A549 (cell line): ENCODE measurements around the gene LMNA. TPM values are rescaled to one million over a fixed set of nuclear protein-coding genes. Genes with fewer than 3 reads are reported as not detected.
A peak's percentile ranks its signal among the peaks of the same experiment; 100 is the strongest.

Source experiments
- ATAC-seq, 2 experiments: fragments of 200-7000 bp in 1 of 2; fragments of >200 bp in 1 of 2; cut with Nextera tagmentation in 1 of 2; cut with Tn5 transposase in 1 of 2; 3 replicates each; pipeline versions ENCODE4 v1.8.0 to v1.9.1; 2018 to 2020; ENCODE audit warnings: mild to moderate bottlenecking in 1 of 2, moderate library complexity in 1 of 2
- CTCF ChIA-PET: fragments of 300-600 bp; sonication (Branson Sonifier 250); formaldehyde crosslinking; extraction: SDS; loops from one replicate; lab custom pipeline; 2021; ENCODE audit warnings: antibody characterized with exemption, inconsistent platforms; lab: Yijun Ruan, JAX
- POLR2A ChIA-PET: fragments of 350-600 bp; formaldehyde crosslinking; extraction: SDS; loops from one replicate; lab custom pipeline; 2021; ENCODE audit warnings: antibody characterized with exemption, inconsistent platforms; lab: Yijun Ruan, JAX
- DNase-seq, 2 experiments: peaks; one replicate each; pipeline versions ENCODE4 v3.0.0 to v3.0.0-alpha.2; 2011 to 2016; ENCODE audit warnings: low read depth in 1 of 2, low spot score in 1 of 2
- FAIRE-seq: peaks from 2 replicates; lab custom pipeline; 2011; peaks lifted over from hg19 to GRCh38; lab: Jason Lieb, UNC
- H3K27ac ChIP-seq, 2 experiments: fragments of >200 bp; sonication (Bioruptor Twin); formaldehyde crosslinking; 3 replicates each; pipeline ENCODE4 v1.5.1; 2016 to 2017
- H3K4me1 ChIP-seq: fragments of >200 bp; sonication (Bioruptor Twin); formaldehyde crosslinking; 3 replicates; pipeline ENCODE4 v1.6.1; 2016
- H3K4me2 ChIP-seq: fragments of >200 bp; sonication (Bioruptor Twin); formaldehyde crosslinking; 3 replicates; pipeline ENCODE4 v1.6.1; 2016
- H3K4me3 ChIP-seq: fragments of >200 bp; sonication (Bioruptor Twin); formaldehyde crosslinking; 3 replicates; pipeline ENCODE4 v1.5.1; 2016
- H3K9me3 ChIP-seq: fragments of >200 bp; sonication (Bioruptor Twin); formaldehyde crosslinking; 3 replicates; pipeline ENCODE4 v1.6.1; 2016
- CBX2 ChIP-seq: fragments of 200-600 bp; sonication (generic); IDR thresholded peaks from 2 replicates; pipeline ENCODE4 v1.6.1; 2016; ENCODE audit warnings: low read depth, mild to moderate bottlenecking, borderline replicate concordance
- HDAC2 ChIP-seq: fragments of 200-600 bp; sonication (generic); IDR thresholded peaks from 2 replicates; pipeline ENCODE4 v1.6.1; 2016
- HES2 ChIP-seq: fragments of >200 bp; sonication (Bioruptor Twin); formaldehyde crosslinking; IDR thresholded peaks from 2 replicates; pipeline ENCODE4 v1.6.1; 2016
- HOXA7 ChIP-seq: fragments of 250-450 bp; sonication (Bioruptor Pico); IDR thresholded peaks from 2 replicates; pipeline ENCODE4 v1.5.0; 2020; ENCODE audit warnings: mild to moderate bottlenecking, moderate library complexity
- JUNB ChIP-seq: fragments of >200 bp; sonication (Bioruptor Twin); formaldehyde crosslinking; IDR thresholded peaks from 2 replicates; pipeline ENCODE4 v1.6.1; 2016
- MAFK ChIP-seq: fragments of 450-650 bp; IDR thresholded peaks from 2 replicates; pipeline ENCODE4 v1.6.1; 2014; ENCODE audit not compliant: partially characterized antibody
- NR3C1 ChIP-seq: fragments of >200 bp; sonication (Bioruptor Twin); formaldehyde crosslinking; IDR thresholded peaks from 3 replicates; pipeline ENCODE4 v1.6.1; 2017
- PHF8 ChIP-seq: fragments of 200-600 bp; sonication (generic); IDR thresholded peaks from 2 replicates; pipeline ENCODE4 v1.6.1; 2016; ENCODE audit warnings: low read depth, mild to moderate bottlenecking, antibody characterized with exemption, moderate library complexity, borderline replicate concordance
- POLR2AphosphoS2 ChIP-seq: conservative IDR thresholded peaks from 2 replicates; pipeline ENCODE4 v1.6.1; 2012; ENCODE audit warnings: low read length, improper control_type of control experiment, inconsistent platforms
- RNF2 ChIP-seq: fragments of 200-600 bp; sonication (generic); IDR thresholded peaks from 2 replicates; pipeline ENCODE4 v1.6.1; 2016; ENCODE audit warnings: low read depth, mild to moderate bottlenecking, antibody characterized with exemption, moderate library complexity, borderline replicate concordance
- SMC3 ChIP-seq: fragments of >200 bp; sonication (Bioruptor Twin); formaldehyde crosslinking; IDR thresholded peaks from 3 replicates; pipeline ENCODE4 v1.6.1; 2018; ENCODE audit warnings: inconsistent platforms
- SREBF2 ChIP-seq: fragments of 450-650 bp; IDR thresholded peaks from 2 replicates; pipeline ENCODE4 v1.6.1; 2014; ENCODE audit warnings: mild to moderate bottlenecking, moderate library complexity
- ZFP36 ChIP-seq: fragments of 450-650 bp; IDR thresholded peaks from 2 replicates; pipeline ENCODE4 v1.6.1; 2014; ENCODE audit warnings: borderline replicate concordance; ENCODE audit not compliant: partially characterized antibody
- WGBS: methylation state at CpG from one replicate; pipeline ENCODE4 v1.1.6; 2017; ENCODE audit errors: missing lambda C conversion rate; 5-methylcytosine and 5-hydroxymethylcytosine counted together
- polyA plus RNA-seq, 4 experiments: library from polyadenylated mRNA; depleted of rRNA in 3 of 4; stranded (reverse); fragments of >200 nt; fragmentation: RNase III in 1 of 4; extraction: RNeasy Plus Mini Kit Qiagen cat#74134 plus additional on column Dnase treatment in 1 of 4; gene quantifications; 2 replicates in 3 of 4; 3 replicates in 1 of 4; pipeline ENCODE4 v1.2.3, GENCODE V29; 2011 to 2017
- TF ChIP-seq, protein P1 (sequence below): IDR thresholded peaks from 2 replicates; pipeline ENCODE4 v1.6.1; 2012
- TF ChIP-seq, protein P2 (sequence below): fragments of 250-450 bp; sonication (Bioruptor Pico); IDR thresholded peaks from 2 replicates; pipeline ENCODE4 v1.5.0; 2020; ENCODE audit warnings: low read depth, mild to moderate bottlenecking, moderate library complexity
- TF ChIP-seq, protein P3 (sequence below): fragments of 450-650 bp; IDR thresholded peaks from 2 replicates; pipeline ENCODE4 v1.6.1; 2014; ENCODE audit warnings: antibody characterized with exemption

LMNA gene
- polyA plus RNA-seq, 2 of the 4 experiments (the other 2 are of a cell fraction): 214 to 286 TPM

DNA sequence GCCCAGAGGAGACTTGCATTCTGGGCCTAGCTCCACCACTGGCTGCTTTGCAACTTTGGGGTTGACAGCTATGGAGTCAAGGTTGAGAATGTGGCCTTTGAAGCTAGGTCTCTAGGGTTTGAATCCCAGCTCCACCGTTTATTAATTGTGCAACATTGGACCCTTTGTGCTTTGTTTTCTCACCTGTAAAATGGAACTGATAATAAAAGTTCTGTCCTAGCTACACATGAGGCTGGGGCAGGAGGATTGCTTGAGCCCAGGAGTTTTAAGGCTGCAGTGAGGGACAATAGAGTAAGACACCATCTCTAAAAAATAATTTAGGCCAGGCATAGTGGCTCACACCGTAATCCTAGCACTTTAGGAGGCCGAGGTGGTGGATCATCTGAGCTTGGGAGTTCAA is 15.2 kb upstream of the LMNA start:
- no peak for ATAC-seq
- 78% methylated on average over 3 of the region's 3 CpGs for WGBS
- TF ChIP-seq JUNB (no peak), HES2 (no peak), HDAC2 (no peak), PHF8 (no peak), NR3C1 (no peak), POLR2AphosphoS2 (no peak)
- TF ChIP-seq, all 56 proteins: peak for 0
- FAIRE-seq (no peak), DNase-seq (no peak)
- Histone ChIP-seq H3K27ac (peak overlapping the region; percentile 17 to 91; a peak in 3 of 6 replicates), H3K4me1 (peaks cover 69% of the 10 kb centered on the region), H3K9me3 (no peaks in the 10 kb centered on the region), H3K4me2 (no peak overlapping the region), H3K4me3 (no peak overlapping the region)
- CTCF ChIA-PET: interaction anchor here (1.0 to 29.4 kb wide), 7 partner anchors 8 to 125 kb away, joined by 3 to 2239 read pairs (median 5); partner anchors contain the start of genes LMNA, SEMA4A and SLC25A44
- POLR2A ChIA-PET: interaction anchor here (0.6 to 2.1 kb wide), 4 partner anchors 15 to 30 kb away, joined by 3 to 14 read pairs (median 6); partner anchors contain the start of gene LMNA

DNA sequence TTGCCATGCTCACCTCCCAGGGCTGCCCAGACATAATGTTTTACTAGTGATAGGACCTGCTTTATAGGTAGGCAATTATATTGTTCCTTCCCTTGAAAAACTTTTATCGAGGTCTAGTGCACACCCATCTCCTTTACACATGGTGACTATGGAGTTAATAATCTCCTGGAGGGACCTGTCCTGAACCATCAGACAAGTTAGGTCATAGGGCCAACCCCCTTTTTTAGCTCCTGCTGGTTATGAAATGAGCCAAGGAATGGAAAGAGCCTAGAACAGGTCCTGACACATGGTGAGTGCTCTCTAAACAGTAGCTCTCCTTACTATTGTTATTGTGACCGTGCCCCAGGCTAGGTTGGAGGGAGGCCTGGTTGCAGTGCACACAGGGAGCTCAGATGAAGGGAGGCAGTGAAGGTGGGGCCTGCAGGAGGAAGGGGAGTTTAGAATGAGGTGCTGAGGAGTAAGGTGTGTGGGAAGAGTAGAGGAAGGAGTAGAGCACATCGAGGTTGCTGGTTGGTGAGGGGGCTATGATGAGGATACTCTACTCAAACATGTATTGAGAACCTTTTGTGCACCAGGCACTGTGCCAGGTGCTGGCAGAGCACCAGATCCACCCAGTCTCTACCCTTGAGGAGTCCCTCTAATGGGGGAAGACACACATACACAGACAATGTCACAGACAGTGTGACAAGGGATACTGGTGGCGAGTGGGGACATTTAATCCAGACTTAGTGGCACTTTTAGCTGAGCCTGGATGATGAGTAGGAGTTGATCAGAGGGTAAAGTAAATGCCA is 14.1 kb upstream of the LMNA start:
- peaks cover 78% of the 10 kb centered on the region for H3K4me1 ChIP-seq
- ChIA-PET CTCF (interaction anchor here (1.0 to 29.4 kb wide), 7 partner anchors 9 to 219 kb away, joined by 3 to 2239 read pairs (median 5); partner anchors contain the start of genes LMNA, SEMA4A and SLC25A44), POLR2A (interaction anchor here (0.6 to 1.6 kb wide), 4 partner anchors 14 to 237 kb away, joined by 3 to 9 read pairs (median 3); no protein-coding TSS in a partner anchor)
- H3K9me3 ChIP-seq: no peaks in the 10 kb centered on the region
- WGBS: 38% methylated on average over 4 of the region's 4 CpGs
- FAIRE-seq (no peak), DNase-seq (no peak), ATAC-seq (no peak)
- H3K4me2 ChIP-seq: peak overlapping the region; percentile 43
- peak overlapping the region; percentile 48 to 92 for H3K27ac ChIP-seq
- no peak for TF ChIP-seq SMC3
- TF ChIP-seq JUNB: no peak
- TF ChIP-seq, protein P1, sequence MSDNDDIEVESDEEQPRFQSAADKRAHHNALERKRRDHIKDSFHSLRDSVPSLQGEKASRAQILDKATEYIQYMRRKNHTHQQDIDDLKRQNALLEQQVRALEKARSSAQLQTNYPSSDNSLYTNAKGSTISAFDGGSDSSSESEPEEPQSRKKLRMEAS: 0 out of 2 replicates have a peak, but pooled peaks have one; percentile 5
- no peak for TF ChIP-seq SREBF2
- TF ChIP-seq, all 56 proteins: peak for 1
- no peak overlapping the region for H3K4me3 ChIP-seq

DNA sequence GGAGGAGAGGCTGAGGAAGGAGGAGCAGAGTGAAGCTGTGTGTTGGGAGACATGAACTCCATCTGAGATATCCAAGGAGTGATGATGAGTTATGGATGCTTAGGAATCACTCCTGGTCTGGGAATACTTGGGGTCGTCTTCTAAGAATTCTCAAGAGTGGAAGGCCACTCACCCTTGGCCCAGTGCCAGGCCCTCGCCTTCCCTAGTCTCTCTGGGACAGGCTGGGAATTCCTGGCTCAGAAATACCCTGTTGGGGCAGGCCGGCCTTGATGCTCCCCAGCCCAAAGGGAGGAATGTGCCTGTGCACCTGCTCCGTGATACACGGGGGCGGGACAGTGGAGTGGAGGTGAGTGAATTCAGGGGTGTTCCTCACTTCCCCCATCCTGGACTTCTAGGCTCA is 12.6 kb upstream of the LMNA start:
- H3K9me3 ChIP-seq: no peaks in the 10 kb centered on the region
- TF ChIP-seq, protein P2, sequence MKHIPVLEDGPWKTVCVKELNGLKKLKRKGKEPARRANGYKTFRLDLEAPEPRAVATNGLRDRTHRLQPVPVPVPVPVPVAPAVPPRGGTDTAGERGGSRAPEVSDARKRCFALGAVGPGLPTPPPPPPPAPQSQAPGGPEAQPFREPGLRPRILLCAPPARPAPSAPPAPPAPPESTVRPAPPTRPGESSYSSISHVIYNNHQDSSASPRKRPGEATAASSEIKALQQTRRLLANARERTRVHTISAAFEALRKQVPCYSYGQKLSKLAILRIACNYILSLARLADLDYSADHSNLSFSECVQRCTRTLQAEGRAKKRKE (CRISPR knock-in tag): no peak
- no peak overlapping the region for H3K4me3 ChIP-seq
- FAIRE-seq (no peak), DNase-seq (no peak), ATAC-seq (no peak)
- WGBS: 58% methylated on average over 6 of the region's 6 CpGs
- peak overlapping the region; percentile 43 for H3K4me2 ChIP-seq
- ChIA-PET CTCF (interaction anchor here (1.2 to 29.4 kb wide), 5 partner anchors 10 to 122 kb away, joined by 4 to 2239 read pairs (median 8); partner anchors contain the start of genes LMNA and SEMA4A), POLR2A (interaction anchor here (1.2 to 3.0 kb wide), 2 partner anchors 13 to 28 kb away, joined by 3 to 15 read pairs; partner anchors contain the start of gene LMNA)
- peaks cover 75% of the 10 kb centered on the region for H3K4me1 ChIP-seq
- peak overlapping the region; percentile 48 to 92; a peak in 5 of 6 replicates for H3K27ac ChIP-seq

GRCh38 chr1:156102633-156103511 is 11.6 kb upstream of the LMNA start:
- no peak for DNase-seq
- no peak for ATAC-seq
- CTCF ChIA-PET: interaction anchor here (0.6 to 29.4 kb wide), 8 partner anchors 9 to 164 kb away, joined by 3 to 2239 read pairs (median 5); partner anchors contain the start of genes LMNA, MEX3A and SEMA4A
- peak overlapping the region; percentile 92 to 96 for H3K27ac ChIP-seq
- H3K4me2 ChIP-seq: peak overlapping the region; percentile 98
- TF ChIP-seq, protein P1: no peak
- TF ChIP-seq CBX2 (no peak), ZFP36 (no peak), MAFK (no peak), HOXA7 (CRISPR knock-in tag) (no peak), RNF2 (no peak), POLR2AphosphoS2 (no peak)
- TF ChIP-seq, protein P3, sequence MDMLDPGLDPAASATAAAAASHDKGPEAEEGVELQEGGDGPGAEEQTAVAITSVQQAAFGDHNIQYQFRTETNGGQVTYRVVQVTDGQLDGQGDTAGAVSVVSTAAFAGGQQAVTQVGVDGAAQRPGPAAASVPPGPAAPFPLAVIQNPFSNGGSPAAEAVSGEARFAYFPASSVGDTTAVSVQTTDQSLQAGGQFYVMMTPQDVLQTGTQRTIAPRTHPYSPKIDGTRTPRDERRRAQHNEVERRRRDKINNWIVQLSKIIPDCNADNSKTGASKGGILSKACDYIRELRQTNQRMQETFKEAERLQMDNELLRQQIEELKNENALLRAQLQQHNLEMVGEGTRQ: no peak
- TF ChIP-seq, protein P2 (CRISPR knock-in tag): no peak
- H3K4me1 ChIP-seq: peaks cover 78% of the 10 kb centered on the region
- no peak for FAIRE-seq
- POLR2A ChIA-PET: interaction anchor here (3.0 to 6.0 kb wide), 2 partner anchors 12 to 25 kb away, joined by 15 to 49 read pairs; partner anchors contain the start of gene LMNA
- H3K4me3 ChIP-seq: no peak overlapping the region
- WGBS: 89% methylated on average over 16 of the region's 16 CpGs
- H3K9me3 ChIP-seq: no peaks in the 10 kb centered on the region
